HEK293 (cell line): ENCODE measurements around the gene AMD1.

Experiments used
- CTCF ChIA-PET: fragments of 350-600 bp; formaldehyde crosslinking; extraction: SDS; loops from one replicate; lab custom pipeline; 2021; ENCODE audit warnings: antibody characterized with exemption; lab: Yijun Ruan, JAX
- POLR2A ChIA-PET: fragments of 300-600 bp; formaldehyde crosslinking; extraction: SDS; loops from one replicate; lab custom pipeline; 2020; ENCODE audit warnings: antibody characterized with exemption, inconsistent platforms; lab: Yijun Ruan, JAX
- H3K27ac ChIP-seq: fragments of 200-500 bp; sonication (Bioruptor generic); 2 replicates; pipeline ENCODE4 v1.5.1; 2014; ENCODE audit warnings: low read depth, low read length, control low read depth, inconsistent platforms; ENCODE audit errors: extremely low read depth
- H3K36me3 ChIP-seq, 2 experiments: fragments of 200-500 bp in 1 of 2; sonication (Bioruptor generic) in 1 of 2; 1 replicate in 1 of 2; 2 replicates in 1 of 2; pipeline ENCODE4 v1.5.1; 2014 to 2017; ENCODE audit warnings: inconsistent platforms in 2 of 2, low read length in 2 of 2; ENCODE audit not compliant: control insufficient read depth in 2 of 2, insufficient read depth in 1 of 2
- H3K4me1 ChIP-seq: fragments of 200-500 bp; sonication (Bioruptor generic); 2 replicates; pipeline ENCODE4 v1.5.1; 2014; ENCODE audit warnings: mild to moderate bottlenecking, low read length, inconsistent platforms; ENCODE audit not compliant: control insufficient read depth, insufficient read depth
- H3K4me3 ChIP-seq: 2 replicates; pipeline ENCODE4 v1.5.1; 2011; ENCODE audit warnings: low read depth, mild to moderate bottlenecking, control low read depth, low read length, moderate library complexity
- H3K9me3 ChIP-seq: fragments of 200-500 bp; sonication (Bioruptor generic); 2 replicates; pipeline ENCODE4 v1.5.1; 2014; ENCODE audit warnings: low read depth, low read length, inconsistent platforms; ENCODE audit not compliant: control insufficient read depth, insufficient read depth
- EGR2 ChIP-seq: fragments of 450-650 bp; formaldehyde crosslinking; IDR thresholded peaks from 2 replicates; pipeline ENCODE4 v1.5.1; 2016; ENCODE audit warnings: low read depth, missing biosample characterization, missing genetic modification characterization
- GLIS1 ChIP-seq: fragments of 450-650 bp; formaldehyde crosslinking; IDR thresholded peaks from 2 replicates; pipeline ENCODE4 v1.5.1; 2016; ENCODE audit warnings: missing biosample characterization, missing genetic modification characterization
- KLF8 ChIP-seq: fragments of 450-650 bp; formaldehyde crosslinking; IDR thresholded peaks from 2 replicates; pipeline ENCODE4 v1.5.1; 2016; ENCODE audit warnings: missing biosample characterization, missing genetic modification characterization
- MZF1 ChIP-seq: fragments of 450-650 bp; formaldehyde crosslinking; IDR thresholded peaks from 2 replicates; pipeline ENCODE4 v1.5.1; 2017; ENCODE audit warnings: missing biosample characterization, missing genetic modification characterization, borderline replicate concordance
- SETDB1 ChIP-seq: IDR thresholded peaks from one replicate; pipeline ENCODE4 v1.6.1; 2017; ENCODE audit warnings: mild to moderate bottlenecking, low read length, moderate library complexity, mixed read lengths; ENCODE audit not compliant: insufficient read length
- SP7 ChIP-seq: fragments of 450-650 bp; formaldehyde crosslinking; IDR thresholded peaks from 2 replicates; pipeline ENCODE4 v1.5.1; 2016; ENCODE audit warnings: missing biosample characterization, missing genetic modification characterization
- ZBTB17 ChIP-seq: fragments of 450-650 bp; formaldehyde crosslinking; IDR thresholded peaks from 2 replicates; pipeline ENCODE4 v1.5.1; 2016; ENCODE audit warnings: missing biosample characterization, missing genetic modification characterization
- ZBTB49 ChIP-seq: fragments of 450-650 bp; formaldehyde crosslinking; IDR thresholded peaks from 2 replicates; pipeline ENCODE4 v1.5.1; 2016; ENCODE audit warnings: missing biosample characterization, missing genetic modification characterization, low read depth
- ZEB2 ChIP-seq: fragments of 450-650 bp; formaldehyde crosslinking; IDR thresholded peaks from 2 replicates; pipeline ENCODE4 v1.5.1; 2016; ENCODE audit warnings: missing biosample characterization, missing genetic modification characterization
- ZFHX2 ChIP-seq: fragments of 450-650 bp; formaldehyde crosslinking; conservative IDR thresholded peaks from 2 replicates; pipeline ENCODE4 v1.5.1; 2016; ENCODE audit warnings: missing biosample characterization, missing genetic modification characterization
- ZFP37 ChIP-seq: fragments of 450-650 bp; formaldehyde crosslinking; IDR thresholded peaks from 2 replicates; pipeline ENCODE4 v1.5.1; 2016; ENCODE audit warnings: missing biosample characterization, missing genetic modification characterization
- ZNF239 ChIP-seq: fragments of 450-650 bp; formaldehyde crosslinking; IDR thresholded peaks from 2 replicates; pipeline ENCODE4 v1.5.1; 2016; ENCODE audit warnings: missing biosample characterization, missing genetic modification characterization
- ZNF324 ChIP-seq: fragments of 450-650 bp; formaldehyde crosslinking; IDR thresholded peaks from 2 replicates; pipeline ENCODE4 v1.5.1; 2016; ENCODE audit warnings: missing biosample characterization, missing genetic modification characterization
- ZNF433 ChIP-seq: fragments of 450-650 bp; formaldehyde crosslinking; IDR thresholded peaks from 2 replicates; pipeline ENCODE4 v1.5.1; 2016; ENCODE audit warnings: missing biosample characterization, missing genetic modification characterization, low read depth
- ZNF600 ChIP-seq: fragments of 450-650 bp; formaldehyde crosslinking; IDR thresholded peaks from 2 replicates; pipeline ENCODE4 v1.5.1; 2016; ENCODE audit warnings: missing biosample characterization, missing genetic modification characterization
- ZNF610 ChIP-seq: fragments of 450-650 bp; formaldehyde crosslinking; IDR thresholded peaks from 2 replicates; pipeline ENCODE4 v1.5.1; 2016; ENCODE audit warnings: missing biosample characterization, missing genetic modification characterization, borderline replicate concordance
- ZNF654 ChIP-seq: fragments of 450-650 bp; formaldehyde crosslinking; IDR thresholded peaks from 2 replicates; pipeline ENCODE4 v1.5.1; 2016; ENCODE audit warnings: low read depth, missing biosample characterization, missing genetic modification characterization
- ZNF670 ChIP-seq: fragments of 450-650 bp; formaldehyde crosslinking; IDR thresholded peaks from 2 replicates; pipeline ENCODE4 v1.5.1; 2016; ENCODE audit warnings: missing biosample characterization, missing genetic modification characterization, low read depth
- ZXDB ChIP-seq: fragments of 450-650 bp; formaldehyde crosslinking; IDR thresholded peaks from 2 replicates; pipeline ENCODE4 v1.5.1; 2016; ENCODE audit warnings: missing biosample characterization, missing genetic modification characterization
- TF ChIP-seq, protein P1 (sequence below): fragments of 450-650 bp; formaldehyde crosslinking; IDR thresholded peaks from 2 replicates; pipeline ENCODE4 v1.5.1; 2016; ENCODE audit warnings: missing biosample characterization, missing genetic modification characterization
- TF ChIP-seq, protein P2 (sequence below): fragments of 450-650 bp; formaldehyde crosslinking; IDR thresholded peaks from 2 replicates; pipeline ENCODE4 v1.5.1; 2016; ENCODE audit warnings: missing biosample characterization, missing genetic modification characterization, borderline replicate concordance
- TF ChIP-seq, protein P3 (sequence below): fragments of 450-650 bp; formaldehyde crosslinking; IDR thresholded peaks from 2 replicates; pipeline ENCODE4 v1.5.1; 2016; ENCODE audit warnings: missing biosample characterization, missing genetic modification characterization

Gene AMD1

DNA sequence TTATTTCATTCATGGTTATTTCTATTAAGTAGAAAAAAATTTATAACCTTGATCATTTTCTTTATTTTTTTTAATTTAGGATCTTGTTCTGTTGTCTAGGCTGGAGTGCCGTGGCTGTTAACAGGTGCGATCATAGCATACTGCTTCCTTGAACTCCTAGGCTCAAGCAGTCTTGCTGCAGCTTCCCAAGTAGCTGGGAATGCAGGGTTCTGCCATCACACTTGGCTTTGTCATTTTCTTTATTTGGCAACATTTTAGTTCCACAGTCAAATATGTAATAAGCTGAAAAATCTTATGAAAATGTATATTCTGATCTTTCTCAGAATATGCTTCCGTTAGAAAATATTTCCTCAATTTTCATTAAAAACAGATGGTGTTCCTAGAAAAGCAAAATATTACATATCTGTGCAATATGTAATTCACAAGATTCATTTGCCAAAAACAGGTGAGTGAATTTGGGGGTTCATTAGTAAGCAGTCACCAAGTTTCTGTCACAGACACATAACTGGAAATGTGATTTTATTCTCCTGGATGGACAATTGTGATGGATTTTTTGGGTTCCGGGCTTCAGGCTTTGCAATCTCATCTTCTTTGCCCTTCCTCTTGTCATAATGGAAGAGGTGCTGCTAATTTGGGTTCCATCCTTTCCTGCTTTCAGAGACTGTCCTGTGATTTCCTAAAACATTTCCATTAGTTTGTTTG is 21.5 kb downstream of the AMD1 start:
- POLR2A ChIA-PET: interaction anchor here (1.1 kb wide), 1 partner anchor 22 kb away, joined by 4 read pairs; the partner anchor contains the start of gene AMD1
- peaks cover 31 to 71% of the 10 kb centered on the region in 2 experiments for H3K36me3 ChIP-seq
- TF ChIP-seq KLF8 (tag by site-specific recombination) (no peak), SP7 (no peak)
- TF ChIP-seq, protein P1, sequence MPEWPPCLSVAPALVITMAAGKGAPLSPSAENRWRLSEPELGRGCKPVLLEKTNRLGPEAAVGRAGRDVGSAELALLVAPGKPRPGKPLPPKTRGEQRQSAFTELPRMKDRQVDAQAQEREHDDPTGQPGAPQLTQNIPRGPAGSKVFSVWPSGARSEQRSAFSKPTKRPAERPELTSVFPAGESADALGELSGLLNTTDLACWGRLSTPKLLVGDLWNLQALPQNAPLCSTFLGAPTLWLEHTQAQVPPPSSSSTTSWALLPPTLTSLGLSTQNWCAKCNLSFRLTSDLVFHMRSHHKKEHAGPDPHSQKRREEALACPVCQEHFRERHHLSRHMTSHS (tag by site-specific recombination): no peak
- TF ChIP-seq, all 188 proteins: peak for 0
- Histone ChIP-seq H3K27ac (no peak overlapping the region), H3K9me3 (no peaks in the 10 kb centered on the region), H3K4me3 (no peak overlapping the region), H3K4me1 (no peaks in the 10 kb centered on the region)
- CTCF ChIA-PET: no interaction called here

DNA sequence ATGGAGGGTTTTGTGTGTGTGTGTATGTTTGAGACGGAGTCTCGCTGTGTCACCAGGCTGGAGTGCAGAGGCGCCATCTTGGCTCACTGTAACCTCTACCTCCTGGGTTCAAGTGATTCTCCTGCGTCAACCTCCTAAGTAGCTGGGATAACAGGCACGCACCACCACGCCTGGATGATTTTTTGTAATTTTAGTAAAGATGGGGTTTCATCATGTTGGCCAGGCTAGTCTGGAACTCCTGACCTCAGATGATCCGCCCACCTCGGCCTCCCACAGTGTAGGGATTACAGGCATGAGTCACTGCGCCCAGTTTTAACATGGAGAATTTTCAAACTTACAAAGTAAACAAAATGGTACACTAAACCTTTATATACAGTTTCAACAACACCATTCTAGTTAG is 22.8 kb downstream of the AMD1 start:
- Histone ChIP-seq H3K4me3 (no peak overlapping the region), H3K4me1 (no peaks in the 10 kb centered on the region), H3K27ac (no peak overlapping the region), H3K36me3 (peaks cover 25 to 57% of the 10 kb centered on the region in 2 experiments), H3K9me3 (no peaks in the 10 kb centered on the region)
- TF ChIP-seq SP7 (peak; percentile 56), ZFHX2 (tag by site-specific recombination) (peak; percentile 86), GLIS1 (tag by site-specific recombination) (peak; percentile 42; the same call in 1 of the 2 replicates), ZBTB49 (no peak), ZNF610 (0 out of 2 replicates have a peak, but pooled peaks have one; percentile 1), EGR2 (peak; percentile 69), ZNF433 (tag by site-specific recombination) (no peak), ZNF239 (tag by site-specific recombination) (no peak), ZNF600 (tag by site-specific recombination) (peak; percentile 64; the same call in 1 of the 2 replicates), ZBTB17 (tag by site-specific recombination) (0 out of 2 replicates have a peak, but pooled peaks have one; percentile 23), MZF1 (no peak), ZEB2 (peak; percentile 19; the same call in 1 of the 2 replicates)
- CTCF ChIA-PET: interaction anchor here (1.4 to 1.8 kb wide), 2 partner anchors 18 to 215 kb away, joined by 6 read pairs; no protein-coding TSS in a partner anchor
- POLR2A ChIA-PET: interaction anchor here (1.0 to 3.1 kb wide), 3 partner anchors 19 to 23 kb away, joined by 3 to 16 read pairs (median 8); partner anchors contain the start of gene AMD1

GRCh38 chr6:110898111-110898510 is 23.5 kb downstream of the AMD1 start:
- H3K4me1 ChIP-seq: no peaks in the 10 kb centered on the region
- ChIA-PET CTCF (interaction anchor here (0.5 to 1.8 kb wide), 5 partner anchors 8 to 301 kb away, joined by 3 to 6 read pairs (median 5); no protein-coding TSS in a partner anchor), POLR2A (interaction anchor here (0.7 to 3.1 kb wide), 5 partner anchors 15 to 83 kb away, joined by 4 to 16 read pairs (median 9); partner anchors contain the start of genes AMD1 and CDK19)
- H3K36me3 ChIP-seq: peaks cover 18 to 50% of the 10 kb centered on the region in 2 experiments
- no peaks in the 10 kb centered on the region for H3K9me3 ChIP-seq
- no peak overlapping the region for H3K27ac ChIP-seq
- no peak overlapping the region for H3K4me3 ChIP-seq
- TF ChIP-seq, protein P2, sequence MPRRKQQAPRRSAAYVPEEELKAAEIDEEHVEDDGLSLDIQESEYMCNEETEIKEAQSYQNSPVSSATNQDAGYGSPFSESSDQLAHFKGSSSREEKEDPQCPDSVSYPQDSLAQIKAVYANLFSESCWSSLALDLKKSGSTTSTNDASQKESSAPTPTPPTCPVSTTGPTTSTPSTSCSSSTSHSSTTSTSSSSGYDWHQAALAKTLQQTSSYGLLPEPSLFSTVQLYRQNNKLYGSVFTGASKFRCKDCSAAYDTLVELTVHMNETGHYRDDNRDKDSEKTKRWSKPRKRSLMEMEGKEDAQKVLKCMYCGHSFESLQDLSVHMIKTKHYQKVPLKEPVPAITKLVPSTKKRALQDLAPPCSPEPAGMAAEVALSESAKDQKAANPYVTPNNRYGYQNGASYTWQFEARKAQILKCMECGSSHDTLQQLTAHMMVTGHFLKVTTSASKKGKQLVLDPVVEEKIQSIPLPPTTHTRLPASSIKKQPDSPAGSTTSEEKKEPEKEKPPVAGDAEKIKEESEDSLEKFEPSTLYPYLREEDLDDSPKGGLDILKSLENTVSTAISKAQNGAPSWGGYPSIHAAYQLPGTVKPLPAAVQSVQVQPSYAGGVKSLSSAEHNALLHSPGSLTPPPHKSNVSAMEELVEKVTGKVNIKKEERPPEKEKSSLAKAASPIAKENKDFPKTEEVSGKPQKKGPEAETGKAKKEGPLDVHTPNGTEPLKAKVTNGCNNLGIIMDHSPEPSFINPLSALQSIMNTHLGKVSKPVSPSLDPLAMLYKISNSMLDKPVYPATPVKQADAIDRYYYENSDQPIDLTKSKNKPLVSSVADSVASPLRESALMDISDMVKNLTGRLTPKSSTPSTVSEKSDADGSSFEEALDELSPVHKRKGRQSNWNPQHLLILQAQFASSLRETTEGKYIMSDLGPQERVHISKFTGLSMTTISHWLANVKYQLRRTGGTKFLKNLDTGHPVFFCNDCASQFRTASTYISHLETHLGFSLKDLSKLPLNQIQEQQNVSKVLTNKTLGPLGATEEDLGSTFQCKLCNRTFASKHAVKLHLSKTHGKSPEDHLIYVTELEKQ (tag by site-specific recombination): no peak
- no peak for TF ChIP-seq ZXDB (tag by site-specific recombination)
- no peak for TF ChIP-seq ZNF324 (tag by site-specific recombination)
- TF ChIP-seq ZFP37 (tag by site-specific recombination): no peak
- no peak for TF ChIP-seq SETDB1
- TF ChIP-seq, protein P3, sequence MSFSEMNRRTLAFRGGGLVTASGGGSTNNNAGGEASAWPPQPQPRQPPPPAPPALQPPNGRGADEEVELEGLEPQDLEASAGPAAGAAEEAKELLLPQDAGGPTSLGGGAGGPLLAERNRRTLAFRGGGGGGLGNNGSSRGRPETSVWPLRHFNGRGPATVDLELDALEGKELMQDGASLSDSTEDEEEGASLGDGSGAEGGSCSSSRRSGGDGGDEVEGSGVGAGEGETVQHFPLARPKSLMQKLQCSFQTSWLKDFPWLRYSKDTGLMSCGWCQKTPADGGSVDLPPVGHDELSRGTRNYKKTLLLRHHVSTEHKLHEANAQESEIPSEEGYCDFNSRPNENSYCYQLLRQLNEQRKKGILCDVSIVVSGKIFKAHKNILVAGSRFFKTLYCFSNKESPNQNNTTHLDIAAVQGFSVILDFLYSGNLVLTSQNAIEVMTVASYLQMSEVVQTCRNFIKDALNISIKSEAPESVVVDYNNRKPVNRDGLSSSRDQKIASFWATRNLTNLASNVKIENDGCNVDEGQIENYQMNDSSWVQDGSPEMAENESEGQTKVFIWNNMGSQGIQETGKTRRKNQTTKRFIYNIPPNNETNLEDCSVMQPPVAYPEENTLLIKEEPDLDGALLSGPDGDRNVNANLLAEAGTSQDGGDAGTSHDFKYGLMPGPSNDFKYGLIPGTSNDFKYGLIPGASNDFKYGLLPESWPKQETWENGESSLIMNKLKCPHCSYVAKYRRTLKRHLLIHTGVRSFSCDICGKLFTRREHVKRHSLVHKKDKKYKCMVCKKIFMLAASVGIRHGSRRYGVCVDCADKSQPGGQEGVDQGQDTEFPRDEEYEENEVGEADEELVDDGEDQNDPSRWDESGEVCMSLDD (tag by site-specific recombination): no peak
- TF ChIP-seq ZNF670 (tag by site-specific recombination): no peak
- no peak for TF ChIP-seq ZNF654 (tag by site-specific recombination)
- TF ChIP-seq ZEB2: no peak
